DMS153 treated with DMSO at 0.1 percent for 48 hours (cell line): ENCODE measurements around the gene SBF2.
"Not testable (repeated sequence)": the region's sequence is repeated elsewhere in the genome, so short reads cannot be mapped to it uniquely, and the experiment has no call there.

Experiments used
- DNase-seq: peaks from one replicate; lab custom pipeline; 2025; ENCODE audit not compliant: unreplicated experiment; lab: John Stamatoyannopoulos, UW

Gene SBF2

DNA sequence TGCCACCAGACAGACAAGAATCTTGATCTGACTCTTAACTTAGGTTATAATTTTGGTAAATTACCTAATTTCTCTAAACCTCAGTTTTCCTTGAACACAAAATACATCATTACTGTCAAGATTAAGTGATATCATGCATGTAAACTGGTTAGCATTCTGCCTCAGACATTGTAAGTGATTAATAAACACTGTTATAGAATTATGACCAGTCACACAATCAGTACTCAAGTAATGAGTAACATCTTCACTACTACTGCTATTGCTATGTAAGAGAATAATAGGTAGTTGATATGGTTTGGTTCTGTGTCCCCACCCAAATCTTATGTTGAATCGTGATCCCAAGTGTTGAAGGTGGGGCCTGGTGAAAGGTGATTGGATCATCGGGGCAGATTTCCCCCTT, 218.9 kb downstream of the SBF2 start:
- DNase-seq = no peak

DNA sequence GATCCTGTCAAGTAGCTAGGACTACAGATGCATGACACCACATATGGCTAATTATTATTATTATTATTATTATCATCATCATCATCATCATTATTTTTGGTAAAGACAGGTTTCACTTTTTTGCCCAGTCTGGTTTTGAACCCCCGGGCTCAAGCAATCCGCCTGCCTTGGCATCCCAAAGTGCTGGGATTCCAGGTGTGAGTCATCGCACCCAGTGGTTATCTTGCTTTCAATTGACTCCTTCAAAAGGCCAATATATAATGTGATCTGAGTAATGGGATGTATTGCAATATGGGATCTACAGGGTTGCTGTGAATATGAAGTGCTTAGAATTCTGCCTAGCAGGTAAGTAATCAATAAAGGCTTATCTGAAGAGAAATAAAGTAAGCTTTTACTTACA, 221.2 kb downstream of the SBF2 start:
- no peak for DNase-seq

- no peak for DNase-seq
These were observed 221.9 kb downstream of the SBF2 start for GRCh38 chr11:10072142-10072541.

DNA sequence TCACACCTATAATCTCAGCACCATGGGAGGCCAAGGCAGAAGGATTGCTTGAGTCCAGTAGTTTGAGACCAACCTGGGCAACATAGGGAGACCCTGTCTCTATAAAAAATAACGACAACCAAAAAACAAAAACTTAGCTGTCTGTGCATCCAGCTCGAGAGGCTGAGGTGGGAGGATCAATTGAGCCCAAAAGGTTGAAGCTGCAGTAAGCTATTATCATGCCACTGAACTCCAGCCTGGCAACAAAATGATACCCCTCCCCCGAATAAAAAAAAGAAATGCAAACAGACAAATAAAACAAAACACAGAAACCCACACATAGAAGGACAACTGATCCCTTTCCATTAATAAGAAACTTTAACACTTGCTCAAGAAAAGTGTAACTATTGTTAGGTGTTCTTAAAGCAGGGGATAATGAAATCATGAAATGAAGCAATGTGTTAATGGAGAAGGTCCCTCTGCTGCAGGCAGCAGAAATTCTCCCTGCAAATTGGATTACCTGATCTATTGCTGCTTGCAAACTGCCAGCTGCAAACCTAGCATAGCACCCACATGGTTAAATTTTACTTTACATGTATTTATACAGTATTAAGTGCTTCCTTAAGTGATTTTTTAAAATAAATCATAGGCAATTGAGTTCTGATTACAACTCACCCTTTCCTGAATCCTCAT, 226.3 kb downstream of the SBF2 start:
- no peak for DNase-seq

DNA sequence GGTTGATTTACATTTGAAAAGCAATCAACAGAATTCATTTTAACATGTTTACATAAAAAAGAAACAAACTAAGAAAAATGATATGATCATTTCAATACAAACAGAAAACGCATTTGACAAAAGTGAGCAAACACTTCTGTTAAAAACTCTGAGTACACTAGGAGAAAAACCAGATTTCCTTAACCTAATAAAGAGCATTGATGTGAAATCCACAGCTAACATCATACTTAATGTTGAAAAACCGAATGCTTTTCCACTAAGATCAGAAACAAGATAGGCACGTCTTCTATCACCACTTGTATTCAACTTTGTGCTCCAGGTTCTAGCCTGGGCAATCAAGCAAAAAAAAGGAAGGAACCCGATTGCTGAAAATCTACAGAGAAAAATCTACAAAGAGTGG, 227.6 kb downstream of the SBF2 start:
- DNase-seq = no peak

DNA sequence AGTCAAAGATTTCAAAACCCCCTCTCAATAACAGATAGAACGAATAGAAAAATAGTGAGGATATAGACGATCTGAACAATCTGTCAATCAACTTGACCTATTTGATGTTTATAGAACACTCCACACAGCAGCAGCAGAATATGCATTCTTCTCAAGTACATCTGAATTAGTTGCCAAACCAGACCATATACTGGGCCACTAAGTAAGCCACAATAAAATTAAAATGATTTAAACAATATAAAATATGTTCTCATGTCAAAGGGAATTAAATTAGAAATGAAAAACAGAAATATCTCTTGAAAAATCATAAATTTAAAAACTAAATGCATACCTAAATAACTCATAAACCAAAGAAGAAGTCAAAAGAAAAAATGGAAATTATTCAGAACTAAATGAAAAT, 229.2 kb downstream of the SBF2 start:
- DNase-seq = no peak

DNA sequence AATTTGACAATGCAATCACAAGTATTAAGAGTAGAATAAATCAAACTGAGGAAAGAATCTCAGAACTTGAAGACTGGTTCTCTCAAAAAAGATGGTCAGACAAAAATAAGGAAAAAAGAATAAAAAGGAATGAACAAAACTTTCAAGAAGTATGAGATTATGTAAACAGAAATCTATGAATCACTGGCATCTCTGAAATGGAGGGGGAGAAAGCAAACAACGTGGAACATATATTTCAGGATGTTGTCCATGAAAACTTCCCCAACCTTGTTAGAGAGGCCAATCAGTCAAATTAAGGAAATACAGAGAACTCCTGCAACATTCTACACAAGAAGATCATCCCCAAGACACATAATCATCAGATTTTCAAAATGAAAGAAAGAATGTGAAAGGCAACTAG, 235.7 kb downstream of the SBF2 start:
- DNase-seq = no peak

DNA sequence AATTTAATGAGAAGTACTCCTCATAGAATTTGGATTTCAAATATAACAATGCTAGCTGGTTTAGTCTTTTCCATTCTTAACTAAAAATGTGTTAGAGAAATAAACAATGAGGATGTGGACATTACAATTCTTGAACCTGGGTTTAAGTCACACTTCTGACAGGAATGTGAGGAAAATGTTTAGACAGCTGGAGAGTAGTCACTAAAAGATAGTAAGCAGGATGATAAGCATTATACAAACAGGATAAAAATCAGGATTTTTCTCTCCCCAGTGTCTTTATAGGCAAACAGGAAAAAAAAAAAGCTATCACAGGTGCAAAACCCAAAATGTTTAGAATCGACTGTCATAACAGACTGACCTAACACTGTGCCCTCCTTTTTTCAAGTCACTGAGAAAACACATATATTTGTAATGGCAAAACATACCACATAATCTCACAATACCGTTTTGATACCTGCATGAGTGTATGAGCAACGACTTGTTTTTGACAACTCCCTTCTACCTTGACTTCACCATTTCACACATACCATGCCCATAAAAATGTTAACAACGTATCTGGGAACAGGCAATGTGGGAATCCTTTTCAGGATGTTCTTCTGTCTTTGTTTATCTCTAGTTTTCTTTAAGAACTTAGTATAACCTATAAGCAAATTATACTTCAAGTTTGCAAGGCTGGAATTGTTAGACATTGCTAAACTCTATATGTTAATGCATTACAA, 242.0 kb downstream of the SBF2 start:
- no peak for DNase-seq

DNA sequence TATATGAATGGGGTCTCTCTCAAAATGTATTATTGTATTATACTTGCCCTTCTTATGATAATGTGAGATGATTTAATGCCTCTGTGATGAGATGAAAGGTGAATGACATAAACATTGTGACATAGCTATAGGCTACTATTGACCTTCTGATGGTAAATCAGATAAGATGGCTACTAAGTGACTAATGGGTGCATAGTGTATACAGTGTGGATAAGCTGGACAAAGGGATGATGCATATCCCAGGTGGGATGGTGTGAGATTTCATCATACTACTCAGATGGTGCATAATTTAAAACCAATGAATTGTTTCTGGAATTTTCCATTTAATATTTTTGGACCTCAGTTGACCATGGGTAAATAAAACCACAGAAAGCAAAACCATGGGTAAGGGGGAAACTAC, 243.5 kb downstream of the SBF2 start:
- no peak for DNase-seq

DNA sequence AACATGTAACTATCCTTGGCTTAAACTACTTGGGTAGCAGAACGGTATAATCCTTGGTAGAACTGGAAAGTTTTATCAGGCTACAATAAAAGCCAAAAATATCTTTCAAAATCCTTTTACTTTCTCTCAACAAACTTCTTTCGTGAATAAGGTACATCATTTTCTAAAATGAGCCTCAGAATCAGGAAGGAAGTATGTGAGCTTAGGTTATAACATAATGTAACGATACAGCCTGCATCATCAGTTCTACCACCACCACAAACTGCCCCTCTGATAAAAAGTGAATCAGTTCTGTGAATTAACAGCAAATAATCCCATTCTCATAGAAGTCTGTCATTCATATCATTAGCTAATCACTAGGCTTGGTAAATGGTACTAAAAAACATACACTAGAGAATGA, 244.3 kb downstream of the SBF2 start:
- DNase-seq = no peak

DNA sequence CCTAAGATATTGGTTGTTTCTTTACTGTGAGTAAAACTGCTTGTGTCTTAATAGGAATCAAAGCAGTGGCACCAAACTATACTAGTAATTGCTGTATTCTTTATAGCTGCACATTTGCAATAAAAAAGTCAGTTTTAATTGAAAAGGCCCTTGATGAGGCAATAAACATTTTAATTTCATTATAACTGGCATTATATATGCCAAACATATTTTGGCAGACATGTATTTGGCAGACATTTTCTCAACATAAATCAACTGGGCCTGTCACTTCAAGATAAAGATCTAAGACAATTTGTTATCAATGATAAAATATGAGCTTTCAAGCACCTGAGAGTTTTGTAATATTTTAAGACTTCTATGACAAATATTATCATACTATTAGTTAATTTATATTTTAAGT, 245.7 kb downstream of the SBF2 start:
- no peak for DNase-seq

GRCh38 chr11:10044618-10045017, 249.4 kb downstream of the SBF2 start:
- no peak for DNase-seq

GRCh38 chr11:10042699-10043098, 251.3 kb downstream of the SBF2 start:
- DNase-seq = no peak

DNA sequence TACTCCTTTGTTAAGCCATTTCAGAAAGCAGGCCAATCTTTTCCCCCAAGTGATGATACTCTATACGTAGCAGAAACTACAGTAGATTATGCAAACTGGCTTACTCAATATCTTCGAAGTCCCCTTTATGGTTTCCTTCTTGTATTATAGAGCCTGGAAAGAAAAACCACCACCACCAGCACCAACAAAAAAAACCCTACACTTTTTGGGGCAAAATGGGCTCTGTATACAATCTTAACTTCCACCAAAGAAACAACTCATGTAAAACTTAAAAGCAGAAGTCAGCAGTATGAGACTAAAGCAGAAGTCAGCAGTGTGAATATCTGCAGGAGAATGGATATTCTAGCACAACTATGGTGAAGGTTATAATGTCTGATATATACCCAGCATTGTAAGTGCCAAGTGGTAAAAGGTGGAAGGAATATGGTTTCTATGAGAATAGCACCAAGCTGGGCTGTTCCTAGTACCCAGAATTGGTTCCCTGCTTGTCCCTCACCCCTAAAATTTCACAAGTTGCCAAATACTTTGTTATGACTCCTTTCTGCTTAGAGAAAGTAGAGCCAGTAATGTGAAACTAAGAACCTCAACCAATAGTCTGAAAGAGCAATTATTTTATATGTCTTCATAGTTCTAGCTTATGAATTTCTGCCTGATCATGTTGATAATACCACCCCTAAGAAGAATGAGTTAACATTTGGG, 252.1 kb downstream of the SBF2 start:
- no peak for DNase-seq

GRCh38 chr11:10041332-10041731, 252.7 kb downstream of the SBF2 start:
- DNase-seq = no peak

DNA sequence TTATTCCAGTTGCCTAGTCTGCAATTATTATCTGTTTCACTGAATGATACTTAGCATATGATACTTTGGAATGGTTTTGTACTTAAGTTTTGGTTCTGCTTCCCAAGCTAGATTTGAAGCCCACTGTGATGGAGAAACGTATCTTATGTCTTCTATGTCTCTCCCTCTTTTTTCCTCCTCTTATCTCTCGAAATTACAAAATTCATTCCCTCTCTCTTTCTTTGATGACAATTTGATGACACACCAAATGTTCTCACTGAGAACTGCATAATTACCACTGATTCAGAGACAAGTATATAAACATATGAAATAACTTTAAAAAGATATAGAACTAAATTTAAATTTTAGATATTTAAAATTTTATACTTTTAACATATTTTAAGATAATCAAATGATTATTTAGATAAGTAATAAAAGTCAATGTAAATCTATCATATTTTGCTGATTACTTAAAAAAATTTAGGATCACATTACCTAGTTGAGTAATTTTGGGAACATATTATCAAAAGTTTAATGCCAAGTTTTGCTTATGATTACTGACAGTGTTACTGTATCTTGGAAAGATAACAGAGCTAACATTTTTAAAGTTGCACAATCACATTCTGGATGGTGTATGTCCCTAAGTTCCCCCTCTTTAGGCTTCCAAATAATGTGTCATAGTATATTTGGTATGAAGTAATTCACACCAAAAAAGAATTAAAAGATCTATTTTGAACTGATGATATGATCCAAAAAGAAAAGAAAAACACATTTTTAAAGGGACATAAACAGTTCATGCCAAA, 255.3 kb downstream of the SBF2 start:
- no peak for DNase-seq

- DNase-seq = not testable (repeated sequence)
These were observed 258.1 kb downstream of the SBF2 start for GRCh38 chr11:10035932-10036331.

DNA sequence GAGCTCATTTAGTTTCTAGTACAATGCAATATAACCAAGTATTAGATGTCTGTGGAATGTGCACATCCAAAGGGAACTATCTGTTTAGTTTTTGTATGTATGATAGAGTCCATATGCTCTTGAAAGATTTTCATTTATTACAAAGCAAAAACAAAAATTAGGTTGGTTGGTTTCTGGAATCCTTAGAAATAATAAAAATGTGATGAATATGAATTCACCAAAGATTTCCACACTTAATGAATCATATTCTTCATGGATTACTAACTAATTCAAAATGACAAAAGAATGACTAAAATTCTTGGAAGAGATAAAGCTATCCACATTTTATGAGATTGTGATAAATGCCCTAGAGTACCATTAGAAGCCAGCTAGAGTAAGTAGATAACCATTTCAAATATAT, 261.1 kb downstream of the SBF2 start:
- no peak for DNase-seq

DNA sequence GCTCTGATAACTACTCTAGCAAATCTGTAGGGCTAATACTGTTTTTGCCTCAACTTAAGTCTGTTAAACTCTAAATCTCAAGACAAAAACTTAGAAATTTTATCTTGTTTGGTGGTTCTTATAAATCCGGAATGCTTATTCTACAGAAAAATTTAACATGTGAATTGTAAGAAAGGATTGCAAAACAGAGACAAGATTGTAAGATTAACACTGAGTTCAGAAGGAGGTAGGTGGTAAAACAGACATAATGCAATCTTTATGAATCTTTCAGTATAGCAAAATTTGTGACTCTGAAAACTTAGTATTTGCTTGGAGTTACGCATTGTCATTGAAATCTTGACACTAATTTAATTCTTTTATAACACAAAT, 263.9 kb downstream of the SBF2 start:
- no peak for DNase-seq

GRCh38 chr11:10029386-10030121, 264.5 kb downstream of the SBF2 start:
- no peak for DNase-seq

- DNase-seq = no peak
These were observed 267.5 kb downstream of the SBF2 start for GRCh38 chr11:10026514-10026913.
